Measurements from ENCODE around the gene RILPL1. TPM values are rescaled to one million over a fixed set of nuclear protein-coding genes. Genes with fewer than 3 reads are reported as not detected.
"Not testable (repeated sequence)": the region's sequence is repeated elsewhere in the genome, so short reads cannot be mapped to it uniquely, and the experiment has no call there.

RILPL1 gene
- total RNA-seq, 1 donor: 16.3 TPM

- H3K27ac ChIP-seq (ENCODE audit: low read depth, low read length): peak overlapping the region; percentile 43
Observed at GRCh38 chr12:123471374-123472068, 62.0 kb downstream of the RILPL1 start.

DNA sequence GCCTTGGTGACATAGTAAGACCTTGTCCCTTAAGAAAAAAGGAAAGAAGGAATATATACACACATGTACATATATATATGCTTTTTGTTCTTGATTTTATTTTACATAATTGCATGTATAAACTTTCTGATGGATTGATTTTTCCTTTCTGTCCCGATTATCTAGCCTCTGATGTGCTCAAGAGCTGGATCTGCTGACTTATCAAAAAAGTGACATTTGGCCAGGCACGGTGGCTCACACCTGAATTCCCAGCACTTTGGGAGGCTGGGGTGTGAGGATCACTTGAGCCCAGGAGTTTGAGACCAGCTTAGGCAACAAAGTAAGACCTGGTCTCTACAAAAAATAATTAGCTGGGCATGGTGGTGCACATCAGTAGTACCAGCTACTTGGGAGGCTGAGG lies 63.5 kb downstream of the RILPL1 start:
- Histone ChIP-seq H3K36me3 (ENCODE audit: insufficient read depth, low read length) (peaks cover 37% of the 10 kb centered on the region), H3K4me1 (ENCODE audit: insufficient read depth, low read length) (peaks cover 7% of the 10 kb centered on the region), H3K27me3 (ENCODE audit: insufficient read depth, low read length) (no peaks in the 10 kb centered on the region), H2AFZ (ENCODE audit: low read length) (no peak overlapping the region), H3K9me3 (ENCODE audit: low read depth, low read length) (no peaks in the 10 kb centered on the region), H4K20me1 (ENCODE audit: insufficient read depth, low read length) (peaks cover 15% of the 10 kb centered on the region), H3K27ac (ENCODE audit: low read depth, low read length) (no peak overlapping the region), H3K4me2 (ENCODE audit: insufficient read depth, low read length) (no peak overlapping the region), H3K79me2 (ENCODE audit: insufficient read depth, low read length) (peaks cover 36% of the 10 kb centered on the region), H3K4me3 (ENCODE audit: insufficient read depth, low read length) (no peak overlapping the region)
- TF ChIP-seq CTCF (IDR thresholded peaks at IDR 0.05; ENCODE audit: extremely low read depth, low read depth, low read length): no peak
- no peak for DNase-seq (ENCODE audit: insufficient read length, low spot score, missing footprints)

More at GRCh38 chr12:123471374-123472068, 62.0 kb downstream of the RILPL1 start:
- H3K4me3 ChIP-seq (ENCODE audit: insufficient read depth, low read length): no peak overlapping the region
- H3K9me3 ChIP-seq (ENCODE audit: low read depth, low read length): no peaks in the 10 kb centered on the region
- H3K79me2 ChIP-seq (ENCODE audit: insufficient read depth, low read length): peaks cover 25% of the 10 kb centered on the region
- peaks cover 7% of the 10 kb centered on the region for H3K4me1 ChIP-seq (ENCODE audit: insufficient read depth, low read length)
- TF ChIP-seq CTCF (IDR thresholded peaks at IDR 0.05; ENCODE audit: extremely low read depth, low read depth, low read length): no peak
- no peak overlapping the region for H3K4me2 ChIP-seq (ENCODE audit: insufficient read depth, low read length)
- H4K20me1 ChIP-seq (ENCODE audit: insufficient read depth, low read length): peaks cover 9% of the 10 kb centered on the region
- no peak overlapping the region for H2AFZ ChIP-seq (ENCODE audit: low read length)
- peak; percentile 93 for DNase-seq (ENCODE audit: insufficient read length, low spot score, missing footprints)
- peaks cover 30% of the 10 kb centered on the region for H3K36me3 ChIP-seq (ENCODE audit: insufficient read depth, low read length)
- H3K27me3 ChIP-seq (ENCODE audit: insufficient read depth, low read length): no peaks in the 10 kb centered on the region

DNA sequence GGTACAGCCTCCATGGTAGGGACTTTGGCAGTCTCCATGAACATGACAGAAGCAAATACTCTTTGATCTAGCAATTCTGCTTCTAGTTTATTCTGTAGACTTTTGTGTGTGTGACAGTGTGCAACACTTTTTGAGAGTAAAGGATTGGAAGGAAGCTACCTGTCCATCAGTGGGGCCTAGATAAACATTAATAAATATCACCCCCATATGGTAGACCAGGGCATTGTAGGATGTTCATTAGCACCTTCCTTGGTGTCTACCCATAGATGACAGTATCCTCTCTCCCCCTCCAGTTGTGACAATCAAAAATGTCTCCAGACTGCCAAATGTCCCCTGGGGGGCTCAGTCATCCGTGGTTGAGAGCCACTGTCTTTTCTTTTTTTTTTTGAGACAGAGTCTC lies 64.7 kb downstream of the RILPL1 start:
- Histone ChIP-seq H3K36me3 (ENCODE audit: insufficient read depth, low read length) (peaks cover 39% of the 10 kb centered on the region), H3K4me1 (ENCODE audit: insufficient read depth, low read length) (peaks cover 7% of the 10 kb centered on the region), H3K4me3 (ENCODE audit: insufficient read depth, low read length) (no peak overlapping the region), H3K27ac (ENCODE audit: low read depth, low read length) (no peak overlapping the region), H3K9me3 (ENCODE audit: low read depth, low read length) (no peaks in the 10 kb centered on the region), H3K79me2 (ENCODE audit: insufficient read depth, low read length) (peaks cover 45% of the 10 kb centered on the region), H3K27me3 (ENCODE audit: insufficient read depth, low read length) (no peaks in the 10 kb centered on the region), H2AFZ (ENCODE audit: low read length) (no peak overlapping the region), H3K4me2 (ENCODE audit: insufficient read depth, low read length) (no peak overlapping the region), H4K20me1 (ENCODE audit: insufficient read depth, low read length) (peaks cover 16% of the 10 kb centered on the region)
- peak; percentile 10 for DNase-seq (ENCODE audit: insufficient read length, low spot score, missing footprints)
- no peak for TF ChIP-seq CTCF (IDR thresholded peaks at IDR 0.05; ENCODE audit: extremely low read depth, low read depth, low read length)

DNA sequence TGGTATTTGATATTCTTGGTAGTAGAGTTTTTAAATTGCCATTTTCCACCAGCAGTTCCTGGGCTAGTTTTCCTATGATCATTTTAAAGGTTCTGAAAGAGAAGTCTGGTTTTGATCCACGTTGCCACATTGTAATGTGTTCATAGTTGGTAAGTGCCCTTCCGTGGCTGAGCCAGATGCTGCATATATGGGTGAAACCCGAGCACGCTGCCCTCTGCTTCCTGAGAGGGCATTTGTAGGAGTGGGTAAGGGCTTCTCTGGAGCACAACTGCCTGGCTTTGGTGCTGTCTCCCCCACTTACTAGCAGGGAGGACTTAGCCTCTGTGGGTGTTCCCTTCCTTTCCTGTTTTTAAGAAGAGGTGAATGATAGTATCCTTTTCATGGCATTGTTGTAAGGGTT lies 68.4 kb downstream of the RILPL1 start:
- H2AFZ ChIP-seq (ENCODE audit: low read length): no peak overlapping the region
- no peak for TF ChIP-seq CTCF (IDR thresholded peaks at IDR 0.05; ENCODE audit: extremely low read depth, low read depth, low read length)
- peaks cover 17% of the 10 kb centered on the region for H3K36me3 ChIP-seq (ENCODE audit: insufficient read depth, low read length)
- H3K9me3 ChIP-seq (ENCODE audit: low read depth, low read length): no peaks in the 10 kb centered on the region
- peaks cover 65% of the 10 kb centered on the region for H3K79me2 ChIP-seq (ENCODE audit: insufficient read depth, low read length)
- peaks cover 7% of the 10 kb centered on the region for H4K20me1 ChIP-seq (ENCODE audit: insufficient read depth, low read length)
- no peak for DNase-seq (ENCODE audit: insufficient read length, low spot score, missing footprints)
- no peak overlapping the region for H3K4me3 ChIP-seq (ENCODE audit: insufficient read depth, low read length)
- H3K4me1 ChIP-seq (ENCODE audit: insufficient read depth, low read length): no peaks in the 10 kb centered on the region
- H3K27ac ChIP-seq (ENCODE audit: low read depth, low read length): no peak overlapping the region
- no peaks in the 10 kb centered on the region for H3K27me3 ChIP-seq (ENCODE audit: insufficient read depth, low read length)
- no peak overlapping the region for H3K4me2 ChIP-seq (ENCODE audit: insufficient read depth, low read length)

- not testable (repeated sequence) for H3K4me1 ChIP-seq (ENCODE audit: insufficient read depth, low read length); H3K27me3 ChIP-seq (ENCODE audit: insufficient read depth, low read length); H3K4me3 ChIP-seq (ENCODE audit: insufficient read depth, low read length); H3K9me3 ChIP-seq (ENCODE audit: low read depth, low read length); H3K27ac ChIP-seq (ENCODE audit: low read depth, low read length); H4K20me1 ChIP-seq (ENCODE audit: insufficient read depth, low read length); DNase-seq (ENCODE audit: insufficient read length, low spot score, missing footprints); H2AFZ ChIP-seq (ENCODE audit: low read length); H3K4me2 ChIP-seq (ENCODE audit: insufficient read depth, low read length)
- Histone ChIP-seq H3K79me2 (ENCODE audit: insufficient read depth, low read length) (peaks cover 71% of the 10 kb centered on the region), H3K36me3 (ENCODE audit: insufficient read depth, low read length) (peaks cover 17% of the 10 kb centered on the region)
Observed at GRCh38 chr12:123463174-123463573, 70.3 kb downstream of the RILPL1 start.
